B cell (primary cell): ENCODE measurements around the gene HAPSTR1.
A peak's percentile ranks its signal among the peaks of the same experiment; 100 is the strongest.

Experiments
- EZH2 ChIP-seq: IDR thresholded peaks from 2 replicates; pipeline ENCODE4 v1.6.1; 2012; ENCODE audit warnings: borderline replicate concordance, low read depth, mild to moderate bottlenecking, moderate library complexity, low read length; ENCODE audit not compliant: insufficient read depth, poor library complexity, severe bottlenecking
- TF ChIP-seq, protein P1 (sequence below): fragments of 200-600 bp; IDR thresholded peaks from one replicate; pipeline ENCODE4 v1.8.0; 2022; ENCODE audit warnings: antibody characterized with exemption, mild to moderate bottlenecking

DNA sequence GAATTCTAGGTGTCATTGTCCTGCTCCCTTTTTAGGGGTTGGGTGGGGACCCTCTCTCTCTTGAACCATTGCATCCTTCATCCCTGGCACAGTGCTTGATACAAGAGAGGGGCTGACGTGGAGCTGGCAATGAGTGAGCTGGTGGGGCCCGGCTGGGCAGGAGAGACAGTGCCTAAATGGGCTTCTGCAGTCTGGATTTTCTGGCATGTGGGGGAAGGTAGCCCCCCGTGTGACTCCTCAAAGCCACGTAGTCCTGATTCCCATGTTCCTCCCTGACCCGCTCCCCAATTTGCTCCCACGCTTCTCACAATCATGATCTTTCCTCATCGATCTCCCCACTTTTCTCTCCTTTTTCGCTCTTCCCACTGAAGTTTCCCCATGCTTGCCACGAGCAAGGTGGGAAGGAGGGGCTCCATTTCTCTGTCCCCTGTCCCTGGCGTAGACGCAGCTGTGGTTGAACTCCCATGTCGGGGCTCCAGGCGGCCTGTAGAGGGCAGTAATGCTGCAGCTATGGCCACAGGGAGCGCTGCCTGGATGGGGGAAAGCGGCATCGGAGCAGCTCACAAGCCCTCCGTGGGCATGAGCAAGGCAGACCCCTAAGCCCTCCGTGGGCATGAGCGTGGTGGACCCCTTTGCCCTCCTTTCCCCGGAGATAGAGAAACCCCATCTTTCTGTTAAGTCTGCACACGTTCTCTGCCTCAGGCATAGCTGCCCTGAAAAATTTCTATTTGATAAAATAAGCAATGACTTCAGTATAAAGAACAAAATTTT, 47.5 kb downstream of the HAPSTR1 start:
- TF ChIP-seq EZH2 = no peak
- TF ChIP-seq, protein P1, sequence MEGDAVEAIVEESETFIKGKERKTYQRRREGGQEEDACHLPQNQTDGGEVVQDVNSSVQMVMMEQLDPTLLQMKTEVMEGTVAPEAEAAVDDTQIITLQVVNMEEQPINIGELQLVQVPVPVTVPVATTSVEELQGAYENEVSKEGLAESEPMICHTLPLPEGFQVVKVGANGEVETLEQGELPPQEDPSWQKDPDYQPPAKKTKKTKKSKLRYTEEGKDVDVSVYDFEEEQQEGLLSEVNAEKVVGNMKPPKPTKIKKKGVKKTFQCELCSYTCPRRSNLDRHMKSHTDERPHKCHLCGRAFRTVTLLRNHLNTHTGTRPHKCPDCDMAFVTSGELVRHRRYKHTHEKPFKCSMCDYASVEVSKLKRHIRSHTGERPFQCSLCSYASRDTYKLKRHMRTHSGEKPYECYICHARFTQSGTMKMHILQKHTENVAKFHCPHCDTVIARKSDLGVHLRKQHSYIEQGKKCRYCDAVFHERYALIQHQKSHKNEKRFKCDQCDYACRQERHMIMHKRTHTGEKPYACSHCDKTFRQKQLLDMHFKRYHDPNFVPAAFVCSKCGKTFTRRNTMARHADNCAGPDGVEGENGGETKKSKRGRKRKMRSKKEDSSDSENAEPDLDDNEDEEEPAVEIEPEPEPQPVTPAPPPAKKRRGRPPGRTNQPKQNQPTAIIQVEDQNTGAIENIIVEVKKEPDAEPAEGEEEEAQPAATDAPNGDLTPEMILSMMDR = peak; percentile 88
